Fibroblast of lung (primary cell): ENCODE results near the gene NOL4L. TPM values are rescaled to one million over a fixed set of nuclear protein-coding genes. Genes with fewer than 3 reads are reported as not detected.
"Not testable (repeated sequence)": the region's sequence is repeated elsewhere in the genome, so short reads cannot be mapped to it uniquely, and the experiment has no call there.

Experiments
- DNase-seq, 2 donors: peaks; one replicate each; pipeline versions ENCODE4 v3.0.0 to v3.0.0-alpha.2; 2010; ENCODE audit warnings: low read depth in 2 of 2
- H2AFZ ChIP-seq: 2 replicates; pipeline ENCODE4 v1.5.1; 2012; ENCODE audit warnings: low read length, control low read depth, inconsistent platforms
- H3K27ac ChIP-seq: 2 replicates; pipeline ENCODE4 v1.5.1; 2011; ENCODE audit warnings: low read length, control low read depth; ENCODE audit not compliant: insufficient read depth
- H3K27me3 ChIP-seq: 2 replicates; pipeline ENCODE4 v1.5.1; 2011; ENCODE audit warnings: mild to moderate bottlenecking, low read length; ENCODE audit not compliant: control insufficient read depth, insufficient read depth
- H3K36me3 ChIP-seq: 2 replicates; pipeline ENCODE4 v1.5.1; 2011; ENCODE audit warnings: low read length; ENCODE audit not compliant: control insufficient read depth, insufficient read depth
- H3K4me1 ChIP-seq: 2 replicates; pipeline ENCODE4 v1.5.1; 2011; ENCODE audit warnings: low read length; ENCODE audit not compliant: control insufficient read depth, insufficient read depth; ENCODE audit errors: extremely low read depth
- H3K4me2 ChIP-seq: 2 replicates; pipeline ENCODE4 v1.5.1; 2011; ENCODE audit warnings: low read length, control low read depth; ENCODE audit not compliant: insufficient read depth; ENCODE audit errors: extremely low read depth
- H3K4me3 ChIP-seq, 4 experiments: fragments of 200-600 bp in 1 of 4; sonication (generic) in 1 of 4; replicated peaks in 1 of 4; 2 replicates each; pipeline ENCODE4 v1.5.1; 2011 to 2016; ENCODE audit warnings: low read length in 4 of 4, low read depth in 3 of 4, mild to moderate bottlenecking in 3 of 4, control low read depth in 2 of 4, inconsistent platforms in 1 of 4, mixed read lengths in 1 of 4; ENCODE audit not compliant: insufficient read depth in 1 of 4; ENCODE audit errors: control extremely low read depth in 1 of 4
- H3K79me2 ChIP-seq: 2 replicates; pipeline ENCODE4 v1.5.1; 2012; ENCODE audit warnings: mild to moderate bottlenecking, low read length, inconsistent platforms; ENCODE audit not compliant: control insufficient read depth, insufficient read depth
- H3K9ac ChIP-seq: 2 replicates; pipeline ENCODE4 v1.5.1; 2011; ENCODE audit warnings: mild to moderate bottlenecking, low read length, control low read depth; ENCODE audit not compliant: insufficient read depth
- H3K9me3 ChIP-seq: 2 replicates; pipeline ENCODE4 v1.5.1; 2012; ENCODE audit warnings: low read depth, low read length; ENCODE audit not compliant: control insufficient read depth, insufficient read depth
- H4K20me1 ChIP-seq: 2 replicates; pipeline ENCODE4 v1.5.1; 2011; ENCODE audit warnings: low read length; ENCODE audit not compliant: control insufficient read depth, insufficient read depth; ENCODE audit errors: extremely low read depth
- EZH2 ChIP-seq: IDR thresholded peaks from 2 replicates; pipeline ENCODE4 v1.5.1; 2012; ENCODE audit warnings: low read length, control low read depth, mild to moderate bottlenecking; ENCODE audit errors: missing control alignments
- polyA plus RNA-seq, 2 donors: library from polyadenylated mRNA; depleted of rRNA in 1 of 2; stranded (reverse) in 1 of 2; unstranded in 1 of 2; fragments of >200 nt; gene quantifications; 2 replicates each; pipeline ENCODE4 v1.2.1, GENCODE V29; 2011 to 2012; ENCODE audit warnings: missing spikeins in 1 of 2
- total RNA-seq: library from RNA; depleted of rRNA; stranded (reverse); fragments of >200 nt; gene quantifications from 2 replicates; pipeline ENCODE4 v1.2.1, GENCODE V29; 2014
- TF ChIP-seq, protein P1 (sequence below), 2 donors: IDR thresholded peaks in 1 of 2; conservative IDR thresholded peaks in 1 of 2; 1 replicate in 1 of 2; 2 replicates in 1 of 2; pipeline ENCODE4 v1.5.1; 2011 to 2012; ENCODE audit warnings: low read length in 2 of 2, control low read depth in 1 of 2, inconsistent platforms in 1 of 2, low read depth in 1 of 2, mild to moderate bottlenecking in 1 of 2

NOL4L gene
- total and polyA plus RNA-seq, 2 donors (not counting 1 experiment from before 2014, with no cell fraction given): 3.2 to 4.0 TPM

DNA sequence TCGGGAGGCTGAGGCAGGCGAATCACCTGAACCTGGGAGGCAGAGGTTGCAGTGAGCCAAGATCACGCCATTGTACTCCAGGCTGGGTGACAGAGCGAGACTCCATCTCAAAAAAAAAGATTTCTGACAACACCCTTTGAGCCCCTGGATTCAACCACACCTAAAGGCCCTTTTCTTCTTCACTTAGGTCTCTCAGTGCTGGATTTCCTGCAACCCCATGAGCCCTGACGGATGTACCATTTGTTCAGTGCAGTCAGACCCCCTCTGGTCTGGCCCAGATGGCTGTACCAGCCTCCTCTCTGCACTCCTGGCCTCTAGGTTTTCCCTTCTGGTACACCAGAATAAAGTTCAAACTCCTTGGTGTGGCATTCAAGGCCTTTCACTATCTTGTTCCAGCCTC is 9.1 kb upstream of the NOL4L start:
- H3K79me2 ChIP-seq: no peaks in the 10 kb centered on the region
- no peak overlapping the region for H3K27ac ChIP-seq
- H3K9ac ChIP-seq: no peak overlapping the region
- no peaks in the 10 kb centered on the region for H3K4me1 ChIP-seq
- H2AFZ ChIP-seq: no peak overlapping the region
- no peak overlapping the region for H3K4me3 ChIP-seq
- DNase-seq: no peak
- H3K27me3 ChIP-seq: no peaks in the 10 kb centered on the region
- no peaks in the 10 kb centered on the region for H4K20me1 ChIP-seq
- TF ChIP-seq, protein P1, sequence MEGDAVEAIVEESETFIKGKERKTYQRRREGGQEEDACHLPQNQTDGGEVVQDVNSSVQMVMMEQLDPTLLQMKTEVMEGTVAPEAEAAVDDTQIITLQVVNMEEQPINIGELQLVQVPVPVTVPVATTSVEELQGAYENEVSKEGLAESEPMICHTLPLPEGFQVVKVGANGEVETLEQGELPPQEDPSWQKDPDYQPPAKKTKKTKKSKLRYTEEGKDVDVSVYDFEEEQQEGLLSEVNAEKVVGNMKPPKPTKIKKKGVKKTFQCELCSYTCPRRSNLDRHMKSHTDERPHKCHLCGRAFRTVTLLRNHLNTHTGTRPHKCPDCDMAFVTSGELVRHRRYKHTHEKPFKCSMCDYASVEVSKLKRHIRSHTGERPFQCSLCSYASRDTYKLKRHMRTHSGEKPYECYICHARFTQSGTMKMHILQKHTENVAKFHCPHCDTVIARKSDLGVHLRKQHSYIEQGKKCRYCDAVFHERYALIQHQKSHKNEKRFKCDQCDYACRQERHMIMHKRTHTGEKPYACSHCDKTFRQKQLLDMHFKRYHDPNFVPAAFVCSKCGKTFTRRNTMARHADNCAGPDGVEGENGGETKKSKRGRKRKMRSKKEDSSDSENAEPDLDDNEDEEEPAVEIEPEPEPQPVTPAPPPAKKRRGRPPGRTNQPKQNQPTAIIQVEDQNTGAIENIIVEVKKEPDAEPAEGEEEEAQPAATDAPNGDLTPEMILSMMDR (conservative IDR thresholded peaks at IDR 0.05 in 1 of 2, IDR thresholded peaks at IDR 0.05 in 1 of 2; ENCODE audit: low read depth in 1 of 2, low read length in 2 of 2): no peak
- TF ChIP-seq EZH2: no peak
- H3K4me2 ChIP-seq: no peak overlapping the region
- no peaks in the 10 kb centered on the region for H3K9me3 ChIP-seq
- no peaks in the 10 kb centered on the region for H3K36me3 ChIP-seq

DNA sequence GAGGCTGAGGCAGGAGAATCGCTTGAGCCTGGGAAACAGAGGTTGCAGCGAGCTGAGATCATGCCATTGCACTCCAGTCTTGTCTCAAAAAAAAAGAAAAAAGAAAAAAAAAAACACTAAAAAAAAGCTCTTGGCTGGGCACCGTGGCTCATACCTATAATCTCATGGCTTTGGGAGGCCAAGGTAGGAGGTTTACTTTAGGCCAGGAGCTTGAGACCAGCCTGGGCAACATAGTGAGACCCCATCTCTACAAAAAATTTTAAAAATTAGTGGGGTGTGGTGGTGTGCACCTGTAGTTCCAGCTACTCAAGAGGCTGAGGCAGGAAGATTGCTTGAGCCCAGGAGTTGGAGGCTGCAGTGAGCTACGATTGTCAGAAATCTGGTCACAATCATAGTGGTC is 7.5 kb upstream of the NOL4L start:
- H3K36me3 ChIP-seq, H3K4me2 ChIP-seq, H3K9ac ChIP-seq, H3K4me3 ChIP-seq, H3K4me1 ChIP-seq, DNase-seq, H3K9me3 ChIP-seq, H3K79me2 ChIP-seq, H3K27ac ChIP-seq, H3K27me3 ChIP-seq, H4K20me1 ChIP-seq, H2AFZ ChIP-seq: not testable (repeated sequence)

GRCh38 chr20:32592022-32592421 is 6.9 kb upstream of the NOL4L start:
- Histone ChIP-seq H4K20me1 (no peaks in the 10 kb centered on the region), H3K79me2 (no peaks in the 10 kb centered on the region), H3K9ac (no peak overlapping the region), H3K4me2 (no peak overlapping the region), H3K27ac (no peak overlapping the region), H3K4me1 (peaks cover 2% of the 10 kb centered on the region), H3K4me3 (no peak overlapping the region), H3K9me3 (no peaks in the 10 kb centered on the region), H3K27me3 (no peaks in the 10 kb centered on the region), H2AFZ (no peak overlapping the region), H3K36me3 (no peaks in the 10 kb centered on the region)
- TF ChIP-seq, protein P1 (conservative IDR thresholded peaks at IDR 0.05 in 1 of 2, IDR thresholded peaks at IDR 0.05 in 1 of 2; ENCODE audit: low read depth in 1 of 2, low read length in 2 of 2): no peak
- no peak for TF ChIP-seq EZH2
- DNase-seq: no peak
